Spleen (tissue), 11 donors: ENCODE measurements around the gene TCEAL9. TPM values are rescaled to one million over a fixed set of nuclear protein-coding genes. Genes with fewer than 3 reads are reported as not detected.

Experiments
- DNase-seq: peaks from one replicate; pipeline ENCODE4 v3.0.0-alpha.2; 2020
- H3K27ac ChIP-seq, 8 donors: fragments of 200-600 bp; sonication (generic) in 7 of 8; 1 replicate in 4 of 8; 2 replicates in 4 of 8; pipeline versions ENCODE4 v1.5.0 to v1.8.0; 2016 to 2021; ENCODE audit warnings: inconsistent platforms in 4 of 8, mild to moderate bottlenecking in 4 of 8, moderate library complexity in 1 of 8
- H3K27me3 ChIP-seq, 7 donors: fragments of 200-600 bp; sonication (generic) in 6 of 7; replicated peaks in 1 of 7; 1 replicate in 4 of 7; 2 replicates in 3 of 7; pipeline versions ENCODE4 v1.5.0 to v1.8.0; 2016 to 2021; ENCODE audit warnings: inconsistent platforms in 3 of 7, mild to moderate bottlenecking in 1 of 7
- H3K36me3 ChIP-seq, 6 donors: fragments of 200-600 bp; sonication (generic) in 5 of 6; 1 replicate in 4 of 6; 2 replicates in 2 of 6; pipeline versions ENCODE4 v1.5.0 to v1.8.0; 2016 to 2021; ENCODE audit warnings: inconsistent platforms in 2 of 6
- H3K4me1 ChIP-seq, 6 donors: fragments of 200-600 bp; sonication (generic) in 5 of 6; 1 replicate in 3 of 6; 2 replicates in 3 of 6; pipeline versions ENCODE4 v1.5.0 to v1.8.0; 2016 to 2021; ENCODE audit warnings: inconsistent platforms in 3 of 6
- H3K4me3 ChIP-seq, 8 donors: fragments of 200-600 bp; sonication (generic) in 7 of 8; 1 replicate in 4 of 8; 2 replicates in 4 of 8; pipeline versions ENCODE4 v1.5.0 to v1.8.0; 2016 to 2021; ENCODE audit warnings: inconsistent platforms in 4 of 8, mild to moderate bottlenecking in 4 of 8, moderate library complexity in 2 of 8
- H3K9me3 ChIP-seq, 8 donors: fragments of 200-600 bp; sonication (generic) in 7 of 8; 1 replicate in 4 of 8; 2 replicates in 4 of 8; pipeline versions ENCODE4 v1.5.0 to v1.8.0; 2016 to 2021; ENCODE audit warnings: inconsistent platforms in 4 of 8
- POLR2A ChIP-seq, 3 donors: fragments of 450-650 bp; IDR thresholded peaks; one replicate each; pipeline ENCODE4 v1.5.1; 2017; ENCODE audit warnings: antibody characterized with exemption in 3 of 3, mild to moderate bottlenecking in 1 of 3
- POLR2AphosphoS5 ChIP-seq, 3 donors: sonication (generic); formaldehyde crosslinking; IDR thresholded peaks; one replicate each; pipeline ENCODE4 v1.5.1; 2017; ENCODE audit warnings: antibody characterized with exemption in 3 of 3
- WGBS, 5 donors: extraction: QIAGEN DNeasy Blood & Tissue Kit in 3 of 5; methylation state at CpG; one replicate each; pipeline versions ENCODE4 v1.1.5 to v1.1.7; 2013 to 2018; 5-methylcytosine and 5-hydroxymethylcytosine counted together
- intact Hi-C: fragments of 100-400 bp; cut with DNase I; formaldehyde crosslinking; loops from one replicate; pipeline ENCODE4 v1.15.0; 2023; ENCODE audit warnings: low total_unique reads
- polyA plus RNA-seq, 3 donors: library from polyadenylated mRNA; stranded (reverse); fragments of 200-250 nt; gene quantifications; one replicate each; pipeline ENCODE4 v1.2.1, GENCODE V29; 2013
- total RNA-seq, 7 donors: library from RNA; depleted of rRNA in 3 of 7; stranded (reverse); fragments of >200 nt in 3 of 7; fragmentation: NEBNext Ultra II Directional in 4 of 7; extraction: Animal tissue kit (Norgen Biotek cat#: 25700) in 4 of 7; gene quantifications; one replicate each; pipeline versions ENCODE4 v1.1.0 to v1.2.1, GENCODE V29; 2016 to 2021
- TF ChIP-seq, protein P1 (sequence below), 11 experiments: fragments of 200-600 bp in 7 of 11; fragments of 450-650 bp in 4 of 11; sonication (generic) in 4 of 11; IDR thresholded peaks in 8 of 11; conservative IDR thresholded peaks in 3 of 11; 1 replicate in 7 of 11; 2 replicates in 4 of 11; pipeline versions ENCODE4 v1.4.0 to v1.8.0; 2016 to 2021; ENCODE audit warnings: antibody characterized with exemption in 11 of 11, inconsistent platforms in 4 of 11, mild to moderate bottlenecking in 1 of 11
- donor health status: healthy with polysubstance abuse.
- donor health status: DM: no; HTN: no; CAD: no; lungs with moderate emphysema.
- donor health status: DM: no; HTN: no; CAD: no.
- donor health status: Bipolar disorder and iron deficiency.
- donor health status: healthy.
- donor health status: DM: no; HTN: no; CAD: no.
- donor health status: DM: yes; HTN: yes; CAD: no.

TCEAL9 gene
- total and polyA plus RNA-seq, 10 donors: 27.4 to 72.0 (median 43.5) TPM

GRCh38 chrX:103393487-103393886, 37.2 kb downstream of the TCEAL9 start:
- no peak for DNase-seq
- Histone ChIP-seq H3K4me1 (no peaks in the 10 kb centered on the region), H3K27me3 (peaks cover 0 to 18% (median 0%) of the 10 kb centered on the region in 7 donors), H3K27ac (no peak overlapping the region), H3K9me3 (no peaks in the 10 kb centered on the region), H3K4me3 (no peak overlapping the region), H3K36me3 (no peaks in the 10 kb centered on the region)
- TF ChIP-seq, protein P1, sequence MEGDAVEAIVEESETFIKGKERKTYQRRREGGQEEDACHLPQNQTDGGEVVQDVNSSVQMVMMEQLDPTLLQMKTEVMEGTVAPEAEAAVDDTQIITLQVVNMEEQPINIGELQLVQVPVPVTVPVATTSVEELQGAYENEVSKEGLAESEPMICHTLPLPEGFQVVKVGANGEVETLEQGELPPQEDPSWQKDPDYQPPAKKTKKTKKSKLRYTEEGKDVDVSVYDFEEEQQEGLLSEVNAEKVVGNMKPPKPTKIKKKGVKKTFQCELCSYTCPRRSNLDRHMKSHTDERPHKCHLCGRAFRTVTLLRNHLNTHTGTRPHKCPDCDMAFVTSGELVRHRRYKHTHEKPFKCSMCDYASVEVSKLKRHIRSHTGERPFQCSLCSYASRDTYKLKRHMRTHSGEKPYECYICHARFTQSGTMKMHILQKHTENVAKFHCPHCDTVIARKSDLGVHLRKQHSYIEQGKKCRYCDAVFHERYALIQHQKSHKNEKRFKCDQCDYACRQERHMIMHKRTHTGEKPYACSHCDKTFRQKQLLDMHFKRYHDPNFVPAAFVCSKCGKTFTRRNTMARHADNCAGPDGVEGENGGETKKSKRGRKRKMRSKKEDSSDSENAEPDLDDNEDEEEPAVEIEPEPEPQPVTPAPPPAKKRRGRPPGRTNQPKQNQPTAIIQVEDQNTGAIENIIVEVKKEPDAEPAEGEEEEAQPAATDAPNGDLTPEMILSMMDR (IDR thresholded peaks at IDR 0.05 in 8 of 11, conservative IDR thresholded peaks at IDR 0.05 in 3 of 11): no peak
- TF ChIP-seq POLR2AphosphoS5 (IDR thresholded peaks at IDR 0.05) (no peak), POLR2A (IDR thresholded peaks at IDR 0.05) (no peak)
- WGBS, 5 donors: 64 to 88% (median 72%) methylated on average over 3 of the region's 3 CpGs
- intact Hi-C loops: no loop called here

- no peak overlapping the region for H3K27ac ChIP-seq
These were observed 39.9 kb downstream of the TCEAL9 start for GRCh38 chrX:103396186-103396585.

DNA sequence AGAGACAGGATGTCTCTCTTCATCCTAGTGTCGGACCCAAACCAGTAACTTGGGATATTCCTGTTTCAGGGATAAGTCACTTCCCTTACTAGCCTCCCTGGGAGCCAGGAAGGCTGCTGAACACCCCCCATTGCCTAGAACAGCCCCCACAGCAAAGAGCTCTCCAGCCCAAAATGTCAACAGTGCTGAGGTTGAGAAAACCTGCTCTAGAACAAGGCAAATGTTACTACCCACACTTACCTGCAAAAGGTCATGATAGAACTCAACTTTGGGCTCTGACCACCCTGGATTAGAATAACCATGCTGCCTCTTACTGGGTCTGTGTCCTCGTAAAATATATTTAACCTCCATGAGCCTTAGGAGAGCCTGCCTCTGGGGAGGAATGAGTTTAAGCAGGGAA, 40.4 kb downstream of the TCEAL9 start:
- TF ChIP-seq, protein P1 (IDR thresholded peaks at IDR 0.05 in 8 of 11, conservative IDR thresholded peaks at IDR 0.05 in 3 of 11): no peak
- TF ChIP-seq POLR2A (IDR thresholded peaks at IDR 0.05): no peak
- TF ChIP-seq POLR2AphosphoS5 (IDR thresholded peaks at IDR 0.05): no peak

More at GRCh38 chrX:103396186-103396585, 39.9 kb downstream of the TCEAL9 start:
- Histone ChIP-seq H3K9me3 (no peaks in the 10 kb centered on the region), H3K27me3 (peaks cover 0 to 11% (median 0%) of the 10 kb centered on the region in 7 donors), H3K4me1 (no peaks in the 10 kb centered on the region), H3K4me3 (no peak overlapping the region), H3K36me3 (no peaks in the 10 kb centered on the region)
- DNase-seq: no peak
- 64 to 88% (median 80%) methylated on average over 5 of the region's 5 CpGs for WGBS, 5 donors
- intact Hi-C loops: no loop called here
- no peak for TF ChIP-seq POLR2AphosphoS5 (IDR thresholded peaks at IDR 0.05)
- no peak for TF ChIP-seq POLR2A (IDR thresholded peaks at IDR 0.05)
- TF ChIP-seq, protein P1 (IDR thresholded peaks at IDR 0.05 in 8 of 11, conservative IDR thresholded peaks at IDR 0.05 in 3 of 11): no peak

DNA sequence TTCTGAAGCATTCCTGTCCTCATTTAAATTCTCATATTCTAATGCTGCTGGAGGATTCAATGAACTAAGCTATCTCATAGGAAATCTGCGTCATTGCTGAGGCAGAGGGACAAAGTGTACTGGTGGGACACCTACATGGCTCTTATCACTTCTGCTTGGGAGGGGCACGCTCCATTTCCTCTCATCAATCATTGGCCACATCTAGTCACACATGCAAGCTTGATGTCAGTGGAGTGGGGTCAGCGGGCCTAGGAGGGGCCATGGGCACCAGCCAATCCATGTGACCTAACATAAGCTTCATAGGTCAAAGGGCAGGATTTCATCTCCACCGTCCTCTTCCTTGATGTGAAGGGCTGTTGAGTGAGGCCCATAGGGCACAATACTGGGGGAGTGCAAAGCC, 41.4 kb downstream of the TCEAL9 start:
- no peaks in the 10 kb centered on the region for H3K36me3 ChIP-seq
- H3K4me3 ChIP-seq: no peak overlapping the region
- H3K9me3 ChIP-seq: no peaks in the 10 kb centered on the region
- TF ChIP-seq, protein P1 (IDR thresholded peaks at IDR 0.05 in 8 of 11, conservative IDR thresholded peaks at IDR 0.05 in 3 of 11): no peak
- TF ChIP-seq POLR2A (IDR thresholded peaks at IDR 0.05) (no peak), POLR2AphosphoS5 (IDR thresholded peaks at IDR 0.05) (no peak)
- no peaks in the 10 kb centered on the region for H3K4me1 ChIP-seq
- DNase-seq: no peak
- no peak overlapping the region for H3K27ac ChIP-seq
- 70 to 100% (median 84%) methylated on average over 3 to 4 of the region's 4 CpGs for WGBS, 5 donors
- H3K27me3 ChIP-seq: peaks cover 0 to 14% (median 0%) of the 10 kb centered on the region in 7 donors
- intact Hi-C loops: no loop called here

More for the DNA sequence above, 40.4 kb downstream of the TCEAL9 start:
- Histone ChIP-seq H3K27me3 (peaks cover 0 to 14% (median 0%) of the 10 kb centered on the region in 7 donors), H3K36me3 (no peaks in the 10 kb centered on the region), H3K9me3 (no peaks in the 10 kb centered on the region), H3K27ac (no peak overlapping the region), H3K4me1 (no peaks in the 10 kb centered on the region), H3K4me3 (no peak overlapping the region)
- WGBS, 5 donors: 63 to 93% (median 74%) methylated on average over 1 to 2 of the region's 2 CpGs
- DNase-seq: no peak
- intact Hi-C loops: no loop called here
